H1 (cell line): ENCODE measurements around the gene PHACTR2. TPM values are rescaled to one million over a fixed set of nuclear protein-coding genes. Genes with fewer than 3 reads are reported as not detected.

Experiments
- CTCF ChIA-PET: fragments of 300-600 bp; sonication (Branson Sonifier 250); formaldehyde crosslinking; loops from one replicate; lab custom pipeline; 2021; ENCODE audit not compliant: partially characterized antibody; lab: Charles Lee
- POLR2A ChIA-PET: fragments of 300-600 bp; sonication (Branson Sonifier 250); formaldehyde crosslinking; loops from one replicate; lab custom pipeline; 2021; ENCODE audit warnings: inconsistent platforms; ENCODE audit not compliant: partially characterized antibody; lab: Charles Lee
- DNase-seq, 2 experiments: peaks; one replicate each; pipeline versions ENCODE4 v3.0.0 to v3.0.0-alpha.2; 2010 to 2022; ENCODE audit warnings: low spot score in 2 of 2, low read depth in 1 of 2, mixed read lengths in 1 of 2
- FAIRE-seq: peaks from 2 replicates; lab custom pipeline; 2011; peaks lifted over from hg19 to GRCh38; lab: Jason Lieb, UNC
- H2AFZ ChIP-seq: 2 replicates; pipeline ENCODE4 v1.8.1; 2012; ENCODE audit warnings: low read length, inconsistent platforms
- H2AK5ac ChIP-seq: 2 replicates; pipeline ENCODE4 v1.6.1; 2013; ENCODE audit warnings: low read depth, low read length
- H2BK120ac ChIP-seq: replicated peaks from 2 replicates; pipeline ENCODE3; 2013; ENCODE audit warnings: low read depth, low read length, inconsistent platforms
- H2BK12ac ChIP-seq: 2 replicates; pipeline ENCODE4 v1.6.1; 2013; ENCODE audit warnings: low read depth, low read length
- H2BK15ac ChIP-seq: 2 replicates; pipeline ENCODE4 v1.6.1; 2013; ENCODE audit warnings: low read length
- H2BK20ac ChIP-seq: 2 replicates; pipeline ENCODE4 v1.6.1; 2013; ENCODE audit warnings: low read length
- H2BK5ac ChIP-seq: 2 replicates; pipeline ENCODE4 v1.6.1; 2013; ENCODE audit warnings: low read depth, low read length
- H3K14ac ChIP-seq: 2 replicates; pipeline ENCODE4 v1.6.1; 2013; ENCODE audit warnings: inconsistent platforms; ENCODE audit not compliant: insufficient read length
- H3K18ac ChIP-seq: 2 replicates; pipeline ENCODE4 v1.6.1; 2013; ENCODE audit warnings: low read length; ENCODE audit errors: extremely low read depth
- H3K23ac ChIP-seq: 2 replicates; pipeline ENCODE4 v1.6.1; 2013; ENCODE audit warnings: inconsistent platforms; ENCODE audit not compliant: insufficient read length
- H3K23me2 ChIP-seq: 2 replicates; pipeline ENCODE4 v1.6.1; 2013; ENCODE audit warnings: low read depth, low read length
- H3K27ac ChIP-seq: 2 replicates; pipeline ENCODE4 v1.6.1; 2011; ENCODE audit warnings: low read depth, low read length, inconsistent platforms
- H3K27me3 ChIP-seq, 4 experiments: replicated peaks in 1 of 4; 1 replicate in 1 of 4; 2 replicates in 3 of 4; pipeline versions ENCODE4 v1.6.1 to v1.8.1; 2011 to 2013; ENCODE audit warnings: low read length in 3 of 4, mild to moderate bottlenecking in 3 of 4, inconsistent platforms in 2 of 4, mixed read lengths in 2 of 4, moderate library complexity in 1 of 4; ENCODE audit not compliant: control insufficient read depth in 3 of 4, insufficient read depth in 3 of 4; ENCODE audit errors: extremely low read depth in 1 of 4
- H3K36me3 ChIP-seq, 4 experiments: 2 replicates each; pipeline versions ENCODE4 v1.6.1 to v1.8.1; 2011 to 2013; ENCODE audit warnings: mild to moderate bottlenecking in 4 of 4, low read length in 3 of 4, moderate library complexity in 2 of 4, control low read depth in 1 of 4, inconsistent platforms in 1 of 4; ENCODE audit not compliant: insufficient read depth in 4 of 4, control insufficient read depth in 2 of 4
- H3K4ac ChIP-seq: replicated peaks from 2 replicates; pipeline ENCODE3; 2013; ENCODE audit warnings: low read length, low read depth, mixed read lengths, inconsistent platforms; ENCODE audit not compliant: insufficient read length
- H3K4me1 ChIP-seq, 4 experiments: replicated peaks in 1 of 4; 1 replicate in 1 of 4; 2 replicates in 3 of 4; pipeline versions ENCODE4 v1.6.1 to v1.8.1; 2011 to 2013; ENCODE audit warnings: low read length in 3 of 4, inconsistent platforms in 2 of 4, mixed read lengths in 1 of 4; ENCODE audit not compliant: insufficient read depth in 4 of 4, control insufficient read depth in 3 of 4
- H3K4me2 ChIP-seq, 2 experiments: 2 replicates each; pipeline versions ENCODE4 v1.6.1 to v1.8.1; 2011 to 2013; ENCODE audit warnings: low read depth in 2 of 2, low read length in 2 of 2, control low read depth in 1 of 2, inconsistent platforms in 1 of 2, mild to moderate bottlenecking in 1 of 2; ENCODE audit not compliant: insufficient read depth in 1 of 2
- H3K4me3 ChIP-seq, 4 experiments: fragments of 200-600, 300-600 bp in 1 of 4; sonication (generic), shearing (Covaris generic), sonication (Bioruptor Twin) in 1 of 4; 2 replicates each; pipeline versions ENCODE4 v1.5.1 to v1.8.1; 2011 to 2016; ENCODE audit warnings: low read length in 4 of 4, low read depth in 3 of 4, control low read depth in 2 of 4, inconsistent platforms in 2 of 4, mild to moderate bottlenecking in 2 of 4, mixed read lengths in 1 of 4, moderate library complexity in 1 of 4; ENCODE audit not compliant: insufficient read depth in 2 of 4; ENCODE audit errors: extremely low read depth in 1 of 4
- H3K56ac ChIP-seq: replicated peaks from 2 replicates; pipeline ENCODE3; 2013; ENCODE audit warnings: low read depth, mild to moderate bottlenecking, mixed read lengths, low read length, inconsistent platforms; ENCODE audit not compliant: insufficient read length
- H3K79me1 ChIP-seq: 2 replicates; pipeline ENCODE4 v1.6.1; 2013; ENCODE audit warnings: low read depth, low read length, control low read depth
- H3K79me2 ChIP-seq, 2 experiments: 2 replicates each; pipeline versions ENCODE4 v1.6.1 to v1.8.1; 2012 to 2013; ENCODE audit warnings: low read length in 2 of 2, mild to moderate bottlenecking in 2 of 2, inconsistent platforms in 1 of 2; ENCODE audit not compliant: insufficient read depth in 2 of 2, control insufficient read depth in 1 of 2
- H3K9ac ChIP-seq, 4 experiments: replicated peaks in 1 of 4; 1 replicate in 1 of 4; 2 replicates in 3 of 4; pipeline versions ENCODE4 v1.6.1 to v1.8.1; 2011 to 2013; ENCODE audit warnings: low read depth in 3 of 4, low read length in 3 of 4, control low read depth in 2 of 4, mild to moderate bottlenecking in 2 of 4, moderate library complexity in 2 of 4, inconsistent platforms in 1 of 4; ENCODE audit errors: extremely low read depth in 1 of 4
- H3K9me3 ChIP-seq, 2 experiments: 2 replicates each; pipeline versions ENCODE4 v1.6.1 to v1.8.1; 2012 to 2013; ENCODE audit warnings: mild to moderate bottlenecking in 2 of 2, moderate library complexity in 2 of 2, control low read depth in 1 of 2, inconsistent platforms in 1 of 2, low read depth in 1 of 2, low read length in 1 of 2, mixed read lengths in 1 of 2; ENCODE audit not compliant: insufficient read depth in 2 of 2
- H4K20me1 ChIP-seq, 2 experiments: replicated peaks in 1 of 2; 2 replicates each; pipeline versions ENCODE3 to v1.8.1; 2011 to 2013; ENCODE audit warnings: inconsistent platforms in 2 of 2, low read length in 2 of 2, mild to moderate bottlenecking in 1 of 2; ENCODE audit not compliant: insufficient read depth in 2 of 2, control insufficient read depth in 1 of 2
- H4K5ac ChIP-seq: 2 replicates; pipeline ENCODE4 v1.6.1; 2013; ENCODE audit warnings: low read length, low read depth, mixed read lengths, inconsistent platforms; ENCODE audit not compliant: insufficient read length
- H4K8ac ChIP-seq: 2 replicates; pipeline ENCODE4 v1.8.0; 2013; ENCODE audit warnings: mild to moderate bottlenecking, moderate library complexity, low read length, inconsistent platforms; ENCODE audit not compliant: insufficient read depth; ENCODE audit errors: extremely low read depth
- H4K91ac ChIP-seq: replicated peaks from 2 replicates; pipeline ENCODE3; 2013; ENCODE audit warnings: low read length, mixed read lengths, inconsistent platforms; ENCODE audit not compliant: insufficient read length
- CHD2 ChIP-seq: IDR thresholded peaks from 2 replicates; pipeline ENCODE4 v1.6.1; 2012; ENCODE audit warnings: low read length, improper control_type of control experiment
- GTF2F1 ChIP-seq: IDR thresholded peaks from 2 replicates; pipeline ENCODE4 v1.6.1; 2012; ENCODE audit warnings: low read depth, low read length, improper control_type of control experiment, borderline replicate concordance
- JUND ChIP-seq: IDR thresholded peaks from 2 replicates; pipeline ENCODE4 v1.6.1; 2011; ENCODE audit warnings: mild to moderate bottlenecking, improper control_type of control experiment, low read length
- SP2 ChIP-seq: IDR thresholded peaks from 2 replicates; pipeline ENCODE4 v1.6.1; 2012; ENCODE audit warnings: mild to moderate bottlenecking, low read length, inconsistent platforms
- SRF ChIP-seq: IDR thresholded peaks from 2 replicates; pipeline ENCODE4 v1.6.1; 2011; ENCODE audit warnings: mild to moderate bottlenecking, low read depth, low read length, moderate library complexity
- TEAD4 ChIP-seq: IDR thresholded peaks from 2 replicates; pipeline ENCODE4 v1.6.1; 2012; ENCODE audit warnings: low read depth, low read length, inconsistent platforms, mixed read lengths
- WGBS, 2 experiments: shearing (Covaris generic) in 1 of 2; methylation state at CpG; one replicate each; pipeline versions ENCODE4 v1.1.6 to v1.1.7; 2013 to 2015; ENCODE audit warnings: low lambda C conversion rate in 2 of 2, mixed read lengths in 2 of 2, inconsistent platforms in 1 of 2, low coverage in 1 of 2, missing lambda C conversion rate in 1 of 2; ENCODE audit not compliant: insufficient replicate concordance in 2 of 2, insufficient coverage in 1 of 2, insufficient read length in 1 of 2; ENCODE audit errors: extremely low coverage in 1 of 2, missing lambda C conversion rate in 1 of 2; 5-methylcytosine and 5-hydroxymethylcytosine counted together
- polyA plus RNA-seq, 7 experiments: library from polyadenylated mRNA; depleted of rRNA in 3 of 7; stranded (reverse) in 5 of 7; unstranded in 2 of 7; fragments of >200 nt in 5 of 7; fragments of 200-250 nt in 2 of 7; gene quantifications; 1 replicate in 5 of 7; 2 replicates in 1 of 7; 4 replicates in 1 of 7; pipeline versions ENCODE4 v1.2.1 to v1.2.3, GENCODE V29; 2011 to 2013; ENCODE audit warnings: missing spikeins in 2 of 7, mixed read lengths in 2 of 7
- total RNA-seq: library from RNA; stranded (reverse); fragmentation: NEBNext Ultra II Directional; extraction: Animal tissue kit (Norgen Biotek cat#: 25700); gene quantifications from 2 replicates; pipeline ENCODE4 v1.2.1, GENCODE V29; 2021

The PHACTR2 gene
- total and polyA plus RNA-seq, 2 of the 8 experiments (the other 6 are each of a cell fraction or from before 2014, with no cell fraction given): 16.9 to 131 TPM

- no peak overlapping the region for H3K18ac ChIP-seq
Measured at GRCh38 chr6:143642403-143642802, 35.4 kb upstream of the PHACTR2 start.

More at GRCh38 chr6:143642403-143642802, 35.4 kb upstream of the PHACTR2 start:
- 94% methylated on average over 2 of the region's 2 CpGs; no CpG with 5 or more reads in 1 of the 2 experiments for WGBS, 2 experiments
- Histone ChIP-seq H3K79me2 (no peaks in the 10 kb centered on the region), H3K4me1 (peaks cover 0 to 4% (median 0%) of the 10 kb centered on the region in 4 experiments; a peak in 1 of 7 replicates), H2BK15ac (no peak overlapping the region), H4K91ac (no peak overlapping the region), H3K9ac (no peak overlapping the region), H3K56ac (no peak overlapping the region), H2BK20ac (no peak overlapping the region), H2BK120ac (no peak overlapping the region), H3K27ac (no peak overlapping the region), H3K36me3 (no peaks in the 10 kb centered on the region), H3K4ac (no peak overlapping the region), H4K20me1 (no peaks in the 10 kb centered on the region), H3K4me2 (no peak overlapping the region), H4K5ac (no peak overlapping the region), H3K23me2 (no peaks in the 10 kb centered on the region), H2BK12ac (no peak overlapping the region), H3K14ac (no peak overlapping the region), H3K9me3 (no peaks in the 10 kb centered on the region), H3K23ac (no peak overlapping the region), H2BK5ac (no peak overlapping the region), H2AFZ (no peak overlapping the region), H4K8ac (no peak overlapping the region), H3K27me3 (no peaks in the 10 kb centered on the region), H3K4me3 (no peak overlapping the region), H3K79me1 (no peaks in the 10 kb centered on the region), H2AK5ac (no peak overlapping the region)
- ChIA-PET CTCF (interaction anchor here (1.1 to 1.4 kb wide), 2 partner anchors 10 to 63 kb away, joined by 3 read pairs; no protein-coding TSS in a partner anchor), POLR2A (no interaction called here)
- TF ChIP-seq JUND: no peak
- TF ChIP-seq GTF2F1: no peak
- TF ChIP-seq CHD2: no peak
- TF ChIP-seq SRF: peak; percentile 66
- no peak for TF ChIP-seq TEAD4
- TF ChIP-seq SP2: no peak
- FAIRE-seq: peak; percentile 13
- no peak for DNase-seq
